ENCODE measurements around the gene IRF8. TPM values are rescaled to one million over a fixed set of nuclear protein-coding genes. Genes with fewer than 3 reads are reported as not detected.

IRF8 gene
- total RNA-seq, 1 experiment from 2014 or later: 0.28 TPM

DNA sequence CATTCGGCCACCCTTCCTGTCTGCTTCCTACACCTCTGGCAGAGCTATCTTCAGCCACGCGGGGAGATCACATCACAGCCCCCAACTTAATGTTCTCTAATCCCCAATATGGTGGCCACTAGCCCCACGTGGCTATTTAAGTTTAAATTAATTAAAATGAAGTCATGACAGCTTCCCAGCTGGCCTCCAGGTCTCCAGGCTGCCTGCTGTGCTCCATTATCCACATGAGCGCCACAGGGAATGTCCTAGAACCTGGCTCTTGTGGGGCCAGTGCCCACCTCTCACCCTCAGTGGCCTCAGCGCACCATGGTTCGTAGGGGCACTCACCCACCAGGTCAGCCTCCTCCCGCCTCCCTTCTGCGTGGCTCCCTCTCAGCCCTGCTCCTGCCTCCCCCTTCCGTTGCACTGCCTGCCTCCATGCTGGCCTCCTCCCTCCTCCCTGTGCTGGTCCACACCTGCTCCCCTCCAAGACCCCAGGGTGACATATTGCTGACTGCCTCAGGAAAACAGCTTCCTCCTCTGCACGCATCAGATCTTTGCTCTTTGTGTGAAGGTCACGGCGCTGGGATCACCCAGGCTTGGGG, 47.7 kb downstream of the IRF8 start:
- no peak overlapping the region for H3K9ac ChIP-seq (ENCODE audit: extremely low read depth, insufficient read length, low read length)
- H2BK15ac ChIP-seq (ENCODE audit: low read depth, low read length): no peak overlapping the region
- no peak overlapping the region for H3K23ac ChIP-seq (ENCODE audit: insufficient read length, low read depth, low read length)
- H2BK120ac ChIP-seq (ENCODE audit: low read depth, low read length, poor library complexity, severe bottlenecking): no peak overlapping the region
- no peak overlapping the region for H4K91ac ChIP-seq (ENCODE audit: insufficient read length, low read depth, low read length)
- H3K18ac ChIP-seq (ENCODE audit: insufficient read length, low read depth, low read length): no peak overlapping the region
- no peaks in the 10 kb centered on the region for H3K79me2 ChIP-seq (ENCODE audit: insufficient read depth, low read length)
- no peaks in the 10 kb centered on the region for H3K27me3 ChIP-seq (ENCODE audit: insufficient read depth, low read length)
- Mint-ChIP-seq H3K36me3 (ENCODE audit: insufficient read depth in 1 of 3, low read depth in 3 of 3) (no peaks in the 10 kb centered on the region), H3K9me3 (no peaks in the 10 kb centered on the region), H3K4me1 (peaks cover 3 to 7% of the 10 kb centered on the region in 2 experiments; a peak in 2 of 4 replicates), H3K4me3 (no peak overlapping the region), H3K27ac (no peak overlapping the region), H3K27me3 (ENCODE audit: low read depth) (peaks cover 58% of the 10 kb centered on the region)
- TF ChIP-seq, protein P1, sequence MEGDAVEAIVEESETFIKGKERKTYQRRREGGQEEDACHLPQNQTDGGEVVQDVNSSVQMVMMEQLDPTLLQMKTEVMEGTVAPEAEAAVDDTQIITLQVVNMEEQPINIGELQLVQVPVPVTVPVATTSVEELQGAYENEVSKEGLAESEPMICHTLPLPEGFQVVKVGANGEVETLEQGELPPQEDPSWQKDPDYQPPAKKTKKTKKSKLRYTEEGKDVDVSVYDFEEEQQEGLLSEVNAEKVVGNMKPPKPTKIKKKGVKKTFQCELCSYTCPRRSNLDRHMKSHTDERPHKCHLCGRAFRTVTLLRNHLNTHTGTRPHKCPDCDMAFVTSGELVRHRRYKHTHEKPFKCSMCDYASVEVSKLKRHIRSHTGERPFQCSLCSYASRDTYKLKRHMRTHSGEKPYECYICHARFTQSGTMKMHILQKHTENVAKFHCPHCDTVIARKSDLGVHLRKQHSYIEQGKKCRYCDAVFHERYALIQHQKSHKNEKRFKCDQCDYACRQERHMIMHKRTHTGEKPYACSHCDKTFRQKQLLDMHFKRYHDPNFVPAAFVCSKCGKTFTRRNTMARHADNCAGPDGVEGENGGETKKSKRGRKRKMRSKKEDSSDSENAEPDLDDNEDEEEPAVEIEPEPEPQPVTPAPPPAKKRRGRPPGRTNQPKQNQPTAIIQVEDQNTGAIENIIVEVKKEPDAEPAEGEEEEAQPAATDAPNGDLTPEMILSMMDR (conservative IDR thresholded peaks at IDR 0.05): no peak
- H3K4me1 ChIP-seq (ENCODE audit: insufficient read depth, low read length): no peaks in the 10 kb centered on the region
- no peak overlapping the region for H2BK20ac ChIP-seq (ENCODE audit: low read depth, low read length, poor library complexity, severe bottlenecking)
- H4K5ac ChIP-seq (ENCODE audit: insufficient read length, low read depth, low read length): no peak overlapping the region
- no peak overlapping the region for H3T11ph ChIP-seq (ENCODE audit: low read length)
- H3K23me2 ChIP-seq (ENCODE audit: insufficient read length, low read depth, low read length, poor library complexity, severe bottlenecking): no peaks in the 10 kb centered on the region
- H2BK5ac ChIP-seq (ENCODE audit: insufficient read length, low read length): no peak overlapping the region
- no peak overlapping the region for H2BK12ac ChIP-seq (ENCODE audit: insufficient read length, low read depth, low read length)
- no peaks in the 10 kb centered on the region for H4K20me1 ChIP-seq (ENCODE audit: control insufficient read depth, insufficient read depth, insufficient read length)
- no peaks in the 10 kb centered on the region for H3K9me3 ChIP-seq (ENCODE audit: control insufficient read depth, low read depth, low read length)
- H3K4ac ChIP-seq (ENCODE audit: low read depth, low read length): no peak overlapping the region
- H2AK5ac ChIP-seq (ENCODE audit: insufficient read length, low read length): no peak overlapping the region
- no peak overlapping the region for H3K27ac ChIP-seq (ENCODE audit: insufficient read length, low read depth, low read length)
- H3K56ac ChIP-seq (ENCODE audit: insufficient read length, low read depth, low read length): no peak overlapping the region
- no peak overlapping the region for H3K14ac ChIP-seq (ENCODE audit: insufficient read depth, low read length)
- no CpG with 5 or more reads among the region's 13 CpGs for WGBS (ENCODE audit: extremely low coverage, insufficient read length, low lambda C conversion rate)
- no peak overlapping the region for H4K8ac ChIP-seq (replicated peaks; ENCODE audit: insufficient read length, low read depth, low read length)
- H2AFZ ChIP-seq (ENCODE audit: low read length): no peak overlapping the region
- H3K79me1 ChIP-seq (ENCODE audit: insufficient read depth, low read depth, low read length, poor library complexity, severe bottlenecking): no peaks in the 10 kb centered on the region
- DNase-seq: no peak
- no peak overlapping the region for H3K4me2 ChIP-seq (ENCODE audit: insufficient read depth, insufficient read length, low read length)

All from H9 (cell line).